HG03354 (cell line): Measurements from ENCODE around the gene EIF4EBP2.

Source experiments
- ATAC-seq: cut with Tn5 transposase; IDR thresholded peaks from one replicate; pipeline ENCODE4 v1.9.1; 2021; ENCODE audit warnings: mild to moderate bottlenecking; ENCODE audit not compliant: unreplicated experiment, poor library complexity, severe bottlenecking

The EIF4EBP2 gene

DNA sequence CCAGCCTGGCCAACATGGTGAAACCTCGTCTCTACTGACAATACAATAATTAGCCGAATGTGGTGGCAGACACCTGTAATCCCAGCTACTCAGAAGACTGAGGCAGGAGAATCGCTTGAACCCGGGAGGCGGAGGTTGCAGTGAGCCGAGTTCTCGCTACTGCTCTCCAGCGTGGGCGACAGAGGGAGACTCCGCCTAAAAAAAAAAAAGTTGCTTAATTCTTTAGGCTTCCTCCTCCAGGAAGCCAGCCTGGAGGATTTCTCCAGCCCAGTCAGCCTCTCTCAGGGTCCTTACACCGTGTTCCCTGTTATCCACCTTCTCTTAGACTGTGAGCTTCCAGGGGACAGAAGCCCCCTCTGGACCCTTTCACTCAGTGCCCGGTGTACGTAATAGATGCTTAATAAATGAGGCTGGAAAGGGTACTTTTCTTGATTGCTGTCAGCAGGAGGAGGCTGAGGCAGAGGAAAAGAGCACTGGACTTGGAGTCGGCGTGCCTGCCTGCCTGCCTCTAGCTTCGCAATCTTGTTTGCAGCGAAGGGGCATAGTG, 53.9 kb downstream of the EIF4EBP2 start:
- ATAC-seq, result no peak

DNA sequence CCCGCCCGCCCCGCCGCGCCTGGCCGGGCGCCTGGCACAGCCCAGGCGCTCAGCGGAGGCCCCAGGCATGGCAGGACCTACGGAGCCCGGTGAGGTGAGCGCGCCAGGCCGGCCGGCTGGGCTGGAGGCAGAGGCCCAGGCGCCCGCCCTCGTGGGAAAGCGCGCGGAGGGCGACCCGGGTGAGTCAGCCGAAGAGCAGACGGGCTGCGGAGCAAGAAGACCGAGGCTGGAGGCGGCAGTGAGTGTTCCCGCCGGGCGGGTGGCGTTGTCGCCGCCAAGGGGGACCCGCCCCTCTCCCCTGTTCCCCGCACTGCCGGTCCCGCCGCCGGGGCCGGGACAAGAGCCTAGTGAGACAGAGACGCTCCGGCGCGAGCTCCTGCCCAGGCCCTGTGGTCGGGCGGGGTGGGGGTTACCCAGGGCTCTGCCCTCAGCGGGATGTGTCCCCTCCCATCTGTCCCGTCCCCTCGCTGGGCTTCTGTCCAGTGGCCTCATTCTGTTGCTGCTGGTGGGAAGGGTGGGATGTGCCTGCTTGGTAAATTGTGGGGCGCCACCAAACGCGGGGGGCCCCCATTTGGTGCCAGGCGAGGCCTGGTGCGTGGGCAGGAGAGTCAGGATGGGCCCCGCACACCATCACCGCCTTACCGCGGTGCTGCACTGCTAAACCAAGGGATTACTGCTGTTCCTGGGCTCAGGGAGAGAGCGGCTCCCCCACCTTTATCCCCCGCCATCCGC, 54.5 kb downstream of the EIF4EBP2 start:
- ATAC-seq, result no peak

DNA sequence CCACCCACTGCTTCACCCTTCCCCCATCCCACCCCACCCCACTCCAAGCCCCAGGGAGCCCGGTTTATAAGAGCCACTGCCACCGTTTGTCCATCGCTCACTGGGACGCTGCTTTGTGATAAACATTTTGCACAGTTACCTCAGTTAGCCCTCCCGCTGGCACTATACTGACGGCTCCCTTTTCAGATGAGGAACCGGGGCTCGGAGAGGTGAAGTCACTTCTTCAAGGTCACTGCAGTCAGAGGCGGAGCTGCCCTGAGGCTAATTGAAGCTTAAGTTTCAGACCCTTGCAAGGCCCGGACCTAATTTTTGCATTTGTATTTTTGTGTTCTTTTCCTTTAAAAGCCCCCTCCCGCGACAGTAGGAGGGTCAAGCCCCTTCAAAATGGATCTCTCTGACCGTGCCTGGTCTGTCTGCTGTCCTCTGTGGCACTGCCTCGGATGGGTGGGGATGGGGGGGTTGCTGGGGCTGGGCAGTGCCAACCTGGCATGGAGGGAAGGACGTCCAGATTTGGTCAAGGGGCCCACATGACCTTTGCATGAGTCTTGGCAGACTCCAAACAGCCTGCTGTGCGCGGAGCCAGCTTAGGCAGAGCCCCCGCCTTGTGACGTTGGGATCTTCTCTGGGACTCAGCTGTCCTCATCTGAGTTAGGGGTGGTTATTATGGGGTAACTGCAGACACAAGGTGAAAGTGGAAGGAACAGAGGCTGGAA, 55.3 kb downstream of the EIF4EBP2 start:
- ATAC-seq, result no peak

DNA sequence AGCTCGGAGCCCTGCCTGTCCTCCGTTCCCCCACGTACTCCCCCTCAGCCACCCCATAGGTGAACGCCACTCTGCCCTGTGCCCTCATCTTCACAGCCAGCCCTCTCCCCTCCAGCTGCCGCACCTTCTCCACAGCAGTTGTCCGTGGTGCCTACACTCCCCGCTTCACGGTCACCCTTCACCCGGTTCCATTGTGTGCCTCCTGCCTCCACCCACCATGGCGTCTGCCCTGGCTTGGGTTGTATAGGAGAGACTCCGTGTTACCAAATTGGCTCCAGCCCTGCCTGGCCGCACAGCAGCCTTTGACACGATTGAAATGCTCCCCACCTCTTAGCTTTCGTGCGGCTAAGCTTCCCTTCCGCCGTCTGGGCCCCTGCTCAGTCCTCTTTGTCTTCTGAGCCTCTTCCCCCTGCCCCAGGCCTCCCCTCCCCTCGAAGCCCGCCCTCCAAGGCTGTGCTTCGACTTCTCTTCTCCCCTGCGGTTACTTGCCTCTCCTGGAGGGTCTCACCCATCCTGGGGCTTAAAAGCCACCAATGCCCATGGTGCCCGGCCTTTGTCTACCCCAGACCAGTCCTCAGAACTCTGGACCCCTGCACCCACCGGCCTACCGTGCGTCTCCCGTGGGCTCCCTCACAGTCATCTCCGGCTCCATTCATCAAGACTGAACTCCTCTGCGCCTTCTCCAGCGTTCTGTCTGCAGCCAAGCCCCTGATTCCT, 56.0 kb downstream of the EIF4EBP2 start:
- ATAC-seq, result no peak

DNA sequence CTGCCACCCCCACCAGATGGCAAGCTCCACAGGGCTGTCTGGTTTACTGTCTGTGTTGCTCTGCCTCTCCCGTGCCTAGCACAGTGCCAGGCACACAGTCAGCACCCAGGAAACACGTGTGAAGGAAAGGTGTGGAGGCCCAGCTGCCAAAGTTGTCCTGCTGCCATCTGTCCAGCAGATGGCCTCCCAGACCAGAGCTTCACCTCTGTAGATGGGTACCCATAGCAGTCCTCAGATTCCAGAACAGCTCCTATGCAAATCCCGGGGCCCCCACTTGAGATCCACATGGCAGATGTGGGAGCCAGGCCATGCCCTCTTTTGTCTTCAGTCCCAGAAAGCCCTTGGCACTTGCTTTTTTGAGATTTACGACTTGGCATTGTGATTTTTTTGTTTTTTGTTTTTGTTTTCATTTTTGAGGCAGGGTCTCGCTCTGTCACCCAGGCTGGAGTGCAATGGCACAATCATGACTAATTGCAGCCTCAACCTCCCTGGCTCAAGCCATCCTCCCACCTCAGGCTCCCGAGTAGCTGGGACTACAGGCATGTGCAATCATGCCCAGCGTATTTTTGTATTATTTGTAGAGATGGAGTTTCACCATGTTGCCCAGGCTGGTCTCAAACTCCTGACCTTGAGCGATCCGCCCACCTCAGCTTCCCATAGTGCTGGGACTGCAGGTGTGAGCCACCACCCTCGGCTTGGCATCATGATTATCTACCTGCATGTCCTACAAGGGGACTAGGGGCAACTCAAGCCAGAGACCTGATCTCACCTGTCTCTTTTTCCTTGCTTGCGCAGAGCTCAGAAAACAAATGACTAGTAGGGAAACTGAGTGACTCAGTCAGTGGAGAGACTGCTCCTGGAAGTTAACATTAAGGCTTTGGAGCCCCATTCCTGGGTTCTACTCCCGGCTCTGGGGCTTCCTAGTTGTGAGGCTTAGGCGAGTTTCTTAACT, 57.7 kb downstream of the EIF4EBP2 start:
- no peak for ATAC-seq

DNA sequence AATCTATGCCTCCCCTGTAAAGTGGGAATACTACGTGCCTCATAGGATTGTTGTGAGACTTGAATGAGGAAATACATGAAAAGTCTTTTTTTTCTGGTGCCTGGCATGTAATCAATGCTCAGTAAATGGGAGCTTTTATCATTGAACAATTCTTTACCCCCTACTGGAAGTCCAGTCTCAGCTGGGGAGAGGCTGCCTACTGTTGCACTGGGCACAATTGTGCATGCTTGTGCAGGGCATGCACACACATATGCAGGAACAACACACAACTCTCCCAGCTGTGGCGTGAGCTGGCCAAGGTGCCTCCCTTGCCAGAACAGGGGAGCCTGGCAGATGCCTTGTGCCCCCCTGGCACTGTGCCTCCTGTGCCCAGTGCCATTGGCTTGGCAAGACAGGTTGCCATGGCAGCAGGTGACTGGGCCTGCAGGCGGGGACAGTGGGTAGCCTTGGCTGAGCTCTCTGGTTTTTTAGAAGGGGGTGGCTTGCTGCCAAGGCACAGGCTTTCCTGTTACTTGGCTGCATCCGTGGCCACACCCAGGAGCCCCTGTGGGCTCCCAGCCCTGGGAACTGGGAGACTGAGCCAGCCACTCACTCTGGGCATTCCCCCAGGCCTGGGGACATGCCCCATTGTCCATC, 58.5 kb downstream of the EIF4EBP2 start:
- ATAC-seq, result no peak

DNA sequence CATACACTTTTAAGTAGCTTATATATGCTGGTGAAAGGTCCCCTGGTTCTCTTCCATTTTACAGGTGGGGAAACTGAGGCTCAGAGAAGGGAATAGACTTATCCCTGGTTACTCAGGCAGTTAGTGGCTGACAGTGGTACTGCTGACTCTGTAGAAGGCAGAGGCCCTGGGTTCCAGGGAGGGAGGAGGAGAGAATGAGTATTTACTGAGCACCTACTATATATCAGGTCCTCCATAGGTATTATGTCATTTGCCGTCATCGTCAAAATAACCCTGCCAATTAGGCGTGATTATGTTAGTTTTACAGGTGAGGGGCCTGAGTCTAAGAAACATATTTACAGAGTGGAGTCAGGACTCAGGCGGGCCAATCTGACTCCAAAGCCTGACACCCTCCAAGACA, 61.3 kb downstream of the EIF4EBP2 start:
- ATAC-seq, result no peak

DNA sequence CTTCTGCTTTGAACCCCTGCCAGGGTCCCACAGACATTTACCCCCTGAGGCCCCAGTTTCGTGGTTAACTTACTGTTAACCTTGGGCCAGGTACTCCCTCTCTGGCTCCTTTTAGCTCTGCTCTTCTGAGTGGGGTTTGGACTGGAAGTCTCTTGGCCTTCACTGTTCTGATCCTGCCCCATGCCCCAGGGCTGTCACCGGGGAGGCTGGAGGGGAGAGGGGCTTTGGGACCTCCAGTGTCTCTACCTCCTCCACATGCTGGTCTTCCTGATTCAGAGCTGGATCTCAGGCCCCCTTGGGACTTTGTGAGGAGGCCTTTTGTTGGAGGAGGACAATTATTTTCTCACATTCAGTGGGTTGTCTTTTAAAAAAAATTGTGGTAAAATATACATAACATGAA, 61.9 kb downstream of the EIF4EBP2 start:
- ATAC-seq, result no peak

DNA sequence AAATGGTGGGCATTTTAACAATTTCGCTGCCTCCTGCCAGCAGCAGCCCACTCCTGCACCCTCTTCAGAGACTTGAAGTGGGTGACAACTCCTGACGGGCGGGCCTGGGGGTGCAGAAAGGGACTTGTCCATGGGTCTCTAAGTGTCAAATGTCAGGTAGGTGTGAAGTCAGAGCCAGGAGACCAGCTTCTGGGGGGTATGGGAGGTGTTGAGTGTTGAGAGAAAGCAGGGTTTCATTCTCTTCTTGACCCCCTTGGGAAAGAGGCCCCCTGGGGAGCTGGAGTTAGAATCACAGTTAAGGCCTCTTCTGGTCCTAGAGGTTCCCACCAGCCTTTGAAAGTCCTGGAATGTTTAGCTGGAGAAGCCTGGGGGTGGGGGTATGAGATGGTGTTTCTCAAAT, 63.0 kb downstream of the EIF4EBP2 start:
- ATAC-seq, result no peak

DNA sequence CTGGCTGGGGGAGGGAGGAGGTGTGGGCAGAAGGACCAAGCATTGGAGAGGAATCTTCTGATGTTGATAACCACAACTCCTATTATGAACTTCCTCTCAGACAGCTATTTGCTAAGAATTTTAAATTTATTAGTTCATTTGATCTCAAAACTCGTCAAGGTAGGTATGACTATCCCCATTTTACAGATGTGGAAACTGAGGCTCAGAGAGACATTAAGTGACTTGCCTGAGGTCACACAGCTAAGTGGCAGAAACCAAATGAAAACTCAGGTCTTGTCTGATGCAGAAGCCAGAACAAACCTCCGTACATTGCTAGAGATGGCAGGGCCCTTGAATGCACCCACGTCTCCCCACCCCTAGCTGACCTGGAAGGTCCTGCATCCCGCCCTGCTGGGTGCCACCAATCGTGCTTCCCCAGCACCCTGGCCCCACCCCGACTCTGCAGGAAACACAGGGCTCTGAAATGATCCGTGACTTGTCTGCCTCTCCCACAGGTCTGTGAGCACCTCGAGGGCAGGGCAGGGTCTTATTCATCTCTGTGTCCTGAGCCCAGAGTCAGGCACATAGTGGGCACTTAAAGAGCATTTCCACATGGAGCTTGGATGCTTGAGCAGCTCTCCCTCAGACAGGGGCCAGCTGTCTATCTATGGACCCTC, 69.0 kb downstream of the EIF4EBP2 start:
- ATAC-seq, result no peak

DNA sequence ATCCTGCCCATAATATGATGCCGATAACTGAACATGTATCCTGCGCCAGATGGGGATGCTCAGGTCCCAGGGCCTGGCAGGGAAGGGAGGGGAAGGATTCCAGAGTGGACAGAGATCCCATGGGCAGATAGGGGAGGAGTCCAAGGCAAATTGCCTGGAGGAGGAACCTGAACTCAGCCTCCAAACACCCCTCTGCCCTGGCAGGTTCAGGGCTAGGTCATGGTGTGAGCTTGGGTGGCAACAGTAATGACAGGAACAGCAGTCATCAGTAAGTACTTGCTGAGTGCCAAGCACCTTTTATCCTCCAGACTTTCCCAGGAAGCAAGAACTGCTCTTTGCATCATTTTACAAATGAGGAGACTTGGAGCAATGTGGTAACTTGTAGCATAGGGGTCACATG, 70.8 kb downstream of the EIF4EBP2 start:
- no peak for ATAC-seq

DNA sequence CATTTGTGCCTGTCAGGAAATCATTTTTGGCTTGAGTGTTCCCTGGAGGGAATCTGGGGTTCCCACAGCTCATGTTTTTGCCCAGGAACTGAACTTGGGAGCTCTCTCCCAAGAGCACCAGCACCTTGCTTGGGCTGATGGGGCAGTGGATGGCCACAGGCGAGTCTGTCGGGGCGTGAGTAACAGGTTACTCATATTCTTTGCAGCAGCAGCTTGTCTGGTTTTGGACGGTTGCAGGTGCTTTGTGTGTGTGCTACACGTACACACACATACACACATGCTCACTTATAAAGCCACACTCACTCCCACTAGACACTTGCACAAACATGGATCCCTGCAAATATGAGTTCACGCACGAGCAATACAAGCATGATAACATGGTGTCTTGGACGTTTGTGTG, 71.7 kb downstream of the EIF4EBP2 start:
- ATAC-seq, result no peak

DNA sequence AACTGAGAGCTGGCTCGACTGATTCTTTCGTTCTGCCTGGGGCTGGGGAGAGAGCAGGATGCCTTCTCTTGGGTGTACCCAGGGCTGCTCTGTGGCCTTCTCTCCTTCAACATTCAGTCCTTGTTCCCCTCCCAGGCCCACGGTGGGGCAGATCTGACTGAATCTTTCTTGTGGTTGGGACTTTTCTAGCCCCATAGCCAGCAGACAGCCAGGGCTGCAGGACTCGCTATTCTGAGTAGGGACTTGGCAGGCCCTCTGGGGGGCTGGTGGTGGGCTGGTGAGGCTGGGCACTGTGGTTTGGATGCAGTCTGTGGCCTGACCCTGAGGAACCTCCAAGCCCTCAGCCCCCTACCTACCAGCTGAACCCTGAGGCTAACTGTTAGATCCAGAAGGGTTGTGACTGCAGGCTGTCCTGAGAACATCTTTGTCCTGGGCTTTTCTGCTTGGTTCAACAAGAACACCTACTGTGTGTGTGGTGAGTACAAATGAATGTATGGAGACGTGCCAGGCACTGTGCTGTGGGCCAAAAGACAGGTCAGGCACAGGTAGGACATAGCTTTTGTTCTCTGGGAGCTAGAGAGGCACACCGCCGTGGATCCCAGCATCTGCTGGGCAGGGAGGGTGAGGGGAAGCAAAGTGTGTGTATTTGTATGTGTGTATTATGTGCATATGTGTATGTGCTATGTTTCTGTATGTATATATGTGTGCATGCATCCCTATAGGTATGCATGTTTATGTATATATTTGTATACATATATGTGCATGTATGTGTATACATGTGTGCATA, 72.5 kb downstream of the EIF4EBP2 start:
- ATAC-seq, result no peak

DNA sequence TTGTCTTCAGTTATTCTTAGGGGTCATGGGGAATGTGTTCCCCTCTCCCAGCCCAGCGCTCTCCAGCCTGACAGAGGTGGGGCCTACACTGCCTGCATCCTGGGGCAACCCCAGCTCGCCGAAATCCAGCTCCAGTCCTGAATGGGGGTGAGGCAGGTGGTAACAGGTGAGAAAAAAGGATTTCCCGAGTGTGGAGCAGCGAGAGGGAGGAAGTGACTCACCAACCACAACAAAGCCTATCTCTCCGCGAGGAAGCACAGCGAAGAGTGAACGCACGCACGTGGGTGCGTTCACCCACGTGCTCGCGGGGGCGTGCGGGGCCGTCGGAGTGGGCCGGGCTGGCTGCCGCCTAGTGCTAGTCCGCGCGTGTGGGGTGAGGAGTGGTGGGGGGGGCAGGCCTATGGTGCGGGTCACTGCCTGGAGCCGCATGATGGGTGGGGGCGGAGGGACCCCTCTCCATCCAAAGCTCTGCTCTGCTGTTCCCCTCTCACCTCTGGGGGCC, 73.8 kb downstream of the EIF4EBP2 start:
- ATAC-seq, result no peak
